GM23248 (cell line): ENCODE results near the gene PSME1. TPM values are rescaled to one million over a fixed set of nuclear protein-coding genes. Genes with fewer than 3 reads are reported as not detected.

Source experiments
- DNase-seq: peaks from one replicate; pipeline ENCODE4 v3.0.0-alpha.2; 2015
- H2AFZ ChIP-seq: fragments of 200-600 bp; sonication (generic); 2 replicates; pipeline ENCODE4 v1.6.1; 2016; ENCODE audit warnings: antibody characterized with exemption
- H3F3A ChIP-seq: fragments of 200-600 bp; sonication (generic); 2 replicates; pipeline ENCODE4 v1.6.1; 2016; ENCODE audit warnings: mild to moderate bottlenecking, antibody characterized with exemption, mixed run types; ENCODE audit not compliant: insufficient read depth
- H3K27ac ChIP-seq: fragments of 200-600 bp; sonication (generic); 2 replicates; pipeline ENCODE4 v1.5.1; 2016; ENCODE audit warnings: mild to moderate bottlenecking
- H3K27me3 ChIP-seq: fragments of 200-600 bp; sonication (generic); replicated peaks from 2 replicates; pipeline ENCODE4 v1.6.1; 2016; ENCODE audit warnings: mild to moderate bottlenecking; ENCODE audit not compliant: insufficient read depth
- H3K36me3 ChIP-seq: fragments of 200-600 bp; sonication (generic); 2 replicates; pipeline ENCODE4 v1.6.1; 2016; ENCODE audit warnings: low read depth, mild to moderate bottlenecking
- H3K4me1 ChIP-seq: fragments of 200-600 bp; sonication (generic); 2 replicates; pipeline ENCODE4 v1.6.1; 2016; ENCODE audit warnings: mild to moderate bottlenecking; ENCODE audit not compliant: insufficient read depth
- H3K4me2 ChIP-seq: fragments of 200-600 bp; sonication (generic); one replicate; pipeline ENCODE4 v1.6.1; 2016; ENCODE audit warnings: mild to moderate bottlenecking; ENCODE audit not compliant: unreplicated experiment
- H3K4me3 ChIP-seq: fragments of 200-600 bp; sonication (generic); 2 replicates; pipeline ENCODE4 v1.5.1; 2016; ENCODE audit warnings: mild to moderate bottlenecking
- H3K79me2 ChIP-seq: fragments of 200-600 bp; sonication (generic); 2 replicates; pipeline ENCODE4 v1.6.1; 2016; ENCODE audit warnings: mild to moderate bottlenecking; ENCODE audit not compliant: insufficient read depth
- H3K9ac ChIP-seq: fragments of 200-600 bp; sonication (generic); 2 replicates; pipeline ENCODE4 v1.6.1; 2016; ENCODE audit warnings: mild to moderate bottlenecking
- H3K9me2 ChIP-seq: fragments of 200-600 bp; sonication (generic); 2 replicates; pipeline ENCODE4 v1.6.1; 2016; ENCODE audit warnings: mixed run types, mild to moderate bottlenecking, moderate library complexity; ENCODE audit not compliant: insufficient read depth
- H3K9me3 ChIP-seq: fragments of 200-600 bp; sonication (generic); one replicate; pipeline ENCODE4 v1.6.1; 2017; ENCODE audit warnings: low read depth
- H4K20me1 ChIP-seq: fragments of 200-600 bp; sonication (generic); 2 replicates; pipeline ENCODE4 v1.6.0; 2016; ENCODE audit not compliant: insufficient read depth
- EZH2 ChIP-seq: fragments of 200-600 bp; sonication (generic); IDR thresholded peaks from 2 replicates; pipeline ENCODE4 v1.6.1; 2018; ENCODE audit warnings: antibody characterized with exemption, mild to moderate bottlenecking; ENCODE audit not compliant: insufficient read depth, poor library complexity, severe bottlenecking
- EZH2phosphoT487 ChIP-seq: fragments of 200-600 bp; sonication (generic); IDR thresholded peaks from 2 replicates; pipeline ENCODE4 v1.6.1; 2018; ENCODE audit warnings: antibody characterized with exemption, moderate library complexity, mild to moderate bottlenecking, low read depth; ENCODE audit not compliant: insufficient read depth
- WGBS, 2 experiments: methylation state at CpG; one replicate each; pipeline ENCODE4 v1.1.6; 2015 to 2017; ENCODE audit warnings: low lambda C conversion rate in 2 of 2, low coverage in 1 of 2; ENCODE audit errors: missing lambda C conversion rate in 2 of 2; 5-methylcytosine and 5-hydroxymethylcytosine counted together
- in situ Hi-C: fragments of 300-500 bp; cut with MboI; formaldehyde crosslinking; loops from 2 replicates; pipeline ENCODE4 v1.15.0; 2020
- polyA plus RNA-seq: library from polyadenylated mRNA; unstranded; fragments of >200 nt; fragmentation: Nextera tagmentation; extraction: Ambion mirVana; gene quantifications from 2 replicates; pipeline ENCODE4 v1.2.1, GENCODE V29; 2016
- total RNA-seq: library from RNA; depleted of rRNA; stranded (reverse); fragments of >200 nt; shearing (Covaris generic); gene quantifications from 2 replicates; pipeline ENCODE4 v1.2.3, GENCODE V29; 2014

Gene PSME1
- total and polyA plus RNA-seq, 2 experiments from 2014 or later = 58.9 to 144 TPM

DNA sequence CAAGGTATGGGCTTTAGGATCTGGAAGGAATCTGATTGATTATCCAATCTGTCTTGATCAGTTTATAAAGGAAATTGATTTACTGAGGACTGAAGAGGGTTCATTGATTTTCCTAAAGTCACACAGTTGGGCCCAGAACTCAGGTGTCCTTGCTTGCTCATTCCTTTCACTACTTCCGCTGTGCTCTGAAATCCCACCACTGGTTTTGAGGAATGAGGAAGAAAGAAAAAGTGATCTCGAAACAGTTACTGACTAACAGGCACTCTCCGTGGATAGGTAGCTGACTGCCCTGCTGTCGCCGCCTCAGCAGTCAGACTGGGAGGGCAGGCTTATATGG lies 5.6 kb upstream of the PSME1 start, which contains the start of gene FITM1:
TSS of gene FITM1 (plus strand) at position 280 of the 337 bp plus-strand sequence. CDS start 905 bp downstream, outside the sequence.
- Histone ChIP-seq H3K4me1 (no peaks in the 10 kb centered on the region; the same call in 1 of the 2 replicates), H3K9me3 (no peaks in the 10 kb centered on the region), H3K9me2 (no peaks in the 10 kb centered on the region), H3K79me2 (no peaks in the 10 kb centered on the region), H3K27ac (no peak within 1 kb of the TSS), H4K20me1 (no peaks in the 10 kb centered on the region), H3K27me3 (no peaks in the 10 kb centered on the region), H3K4me2 (no peak within 1 kb of the TSS), H3K9ac (no peak within 1 kb of the TSS), H3F3A (no peaks in the 10 kb centered on the region), H2AFZ (no peak within 1 kb of the TSS), H3K36me3 (no peaks in the 10 kb centered on the region), H3K4me3 (no peak within 1 kb of the TSS)
- in situ Hi-C loops = no loop called here
- 89% methylated on average over 5 of the region's 5 CpGs for WGBS, 2 experiments
- DNase-seq = no peak
- TF ChIP-seq EZH2phosphoT487 (no peak), EZH2 (no peak)

DNA sequence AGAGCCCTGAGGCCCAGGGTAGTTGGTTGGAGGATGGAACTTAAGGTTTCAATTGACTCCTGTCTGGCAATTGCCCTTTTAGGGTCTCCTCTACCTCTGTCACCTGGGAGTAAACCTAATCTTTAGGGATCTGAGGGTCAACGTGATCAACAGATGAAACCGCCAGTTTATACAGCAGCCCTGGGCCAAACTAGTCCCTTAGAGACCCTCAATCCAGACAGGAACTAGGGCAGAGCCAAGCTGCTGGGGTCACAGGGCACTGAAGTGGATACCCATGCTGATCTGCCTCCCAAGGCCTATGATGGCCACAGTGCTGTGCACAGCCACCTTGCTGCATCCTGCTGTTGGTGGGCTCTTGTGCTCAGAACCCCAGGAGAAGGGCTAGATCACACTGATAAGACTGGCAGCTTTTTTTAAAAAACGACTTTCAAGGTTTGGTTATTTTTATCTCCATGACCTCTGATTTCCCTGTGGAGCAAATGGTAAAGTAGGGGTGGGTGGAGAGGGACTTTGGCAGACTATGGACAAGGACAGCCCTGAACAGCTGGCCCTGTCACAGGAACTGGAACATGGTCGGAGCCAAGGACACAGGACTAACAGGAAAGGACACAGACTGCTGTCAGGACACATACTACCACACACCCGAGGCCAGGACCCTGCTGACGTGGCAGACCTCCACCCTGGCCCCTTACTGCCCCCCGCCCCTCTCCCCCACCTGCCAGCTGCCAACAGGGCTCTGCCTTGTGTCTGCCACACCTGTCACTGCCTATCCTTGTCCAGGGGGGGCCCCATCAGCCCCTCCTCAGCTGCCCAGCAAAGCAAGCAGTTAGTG lies 5.1 kb upstream of the PSME1 start:
- in situ Hi-C loops = no loop called here

DNA sequence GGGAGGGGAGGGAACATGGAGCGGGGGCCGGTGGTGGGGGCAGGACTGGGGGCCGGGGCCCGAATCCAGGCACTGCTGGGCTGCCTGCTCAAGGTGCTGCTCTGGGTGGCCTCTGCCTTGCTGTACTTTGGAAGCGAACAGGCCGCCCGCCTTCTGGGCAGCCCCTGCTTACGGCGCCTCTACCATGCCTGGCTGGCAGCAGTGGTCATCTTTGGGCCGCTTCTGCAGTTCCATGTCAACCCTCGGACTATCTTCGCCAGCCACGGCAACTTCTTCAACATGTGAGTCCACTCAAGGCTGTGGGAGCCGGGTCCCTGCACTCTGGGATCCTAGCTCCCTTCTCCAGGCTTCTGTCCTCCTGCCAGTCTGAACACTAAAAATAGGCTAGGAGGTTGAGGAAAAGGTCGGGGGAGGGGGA lies 4.4 kb upstream of the PSME1 start:
- Histone ChIP-seq H3K4me2 (no peak overlapping the region), H3K9me3 (no peaks in the 10 kb centered on the region), H3K36me3 (no peaks in the 10 kb centered on the region), H3K27me3 (no peaks in the 10 kb centered on the region), H3K27ac (no peak overlapping the region), H3K9me2 (no peaks in the 10 kb centered on the region), H4K20me1 (no peaks in the 10 kb centered on the region), H3K79me2 (peaks cover 6% of the 10 kb centered on the region; the same call in 1 of the 2 replicates), H2AFZ (no peak overlapping the region), H3F3A (no peaks in the 10 kb centered on the region), H3K9ac (no peak overlapping the region), H3K4me1 (no peaks in the 10 kb centered on the region; the same call in 1 of the 2 replicates), H3K4me3 (no peak overlapping the region)
- DNase-seq = no peak
- no peak for TF ChIP-seq EZH2
- TF ChIP-seq EZH2phosphoT487 = no peak
- 70 to 78% methylated on average over 11 to 15 of the region's 15 CpGs for WGBS, 2 experiments
- in situ Hi-C loops = no loop called here

More for the DNA sequence above, 5.1 kb upstream of the PSME1 start:
- DNase-seq = no peak
- H3K79me2 ChIP-seq = no peaks in the 10 kb centered on the region
- no peaks in the 10 kb centered on the region for H3K36me3 ChIP-seq
- no peak overlapping the region for H2AFZ ChIP-seq
- no peak overlapping the region for H3K4me3 ChIP-seq
- H3K27ac ChIP-seq = no peak overlapping the region
- no peaks in the 10 kb centered on the region for H4K20me1 ChIP-seq
- WGBS, 2 experiments = 51 to 54% methylated on average over 5 to 7 of the region's 7 CpGs
- H3F3A ChIP-seq = no peaks in the 10 kb centered on the region
- H3K4me1 ChIP-seq = no peaks in the 10 kb centered on the region; the same call in 1 of the 2 replicates
- H3K4me2 ChIP-seq = no peak overlapping the region
- no peaks in the 10 kb centered on the region for H3K9me3 ChIP-seq
- TF ChIP-seq EZH2phosphoT487 = no peak
- TF ChIP-seq EZH2 = no peak
- no peaks in the 10 kb centered on the region for H3K9me2 ChIP-seq
- H3K27me3 ChIP-seq = no peaks in the 10 kb centered on the region
- H3K9ac ChIP-seq = no peak overlapping the region

DNA sequence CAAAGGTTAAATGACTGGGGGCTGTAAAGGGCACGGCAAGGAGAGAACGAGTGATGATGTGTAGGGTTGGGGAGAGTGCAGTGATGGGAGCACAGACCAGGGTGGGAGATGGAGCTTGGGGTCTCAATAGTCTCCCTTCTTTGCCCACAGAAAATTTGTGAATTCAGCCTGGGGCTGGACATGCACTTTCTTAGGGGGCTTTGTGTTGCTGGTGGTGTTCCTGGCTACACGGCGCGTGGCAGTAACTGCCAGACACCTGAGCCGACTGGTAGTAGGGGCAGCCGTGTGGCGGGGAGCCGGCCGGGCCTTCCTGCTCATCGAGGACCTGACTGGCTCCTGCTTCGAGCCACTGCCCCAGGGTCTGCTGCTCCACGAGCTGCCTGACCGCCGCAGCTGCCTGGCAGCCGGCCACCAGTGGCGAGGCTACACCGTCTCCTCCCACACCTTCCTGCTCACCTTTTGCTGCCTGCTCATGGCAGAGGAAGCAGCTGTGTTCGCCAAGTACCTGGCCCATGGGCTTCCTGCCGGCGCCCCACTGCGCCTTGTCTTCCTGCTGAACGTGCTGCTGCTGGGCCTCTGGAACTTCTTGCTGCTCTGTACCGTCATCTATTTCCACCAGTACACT lies 3.8 kb upstream of the PSME1 start:
- Histone ChIP-seq H3K27me3 (no peaks in the 10 kb centered on the region), H3K4me1 (peaks cover 4% of the 10 kb centered on the region; the same call in 1 of the 2 replicates), H3K36me3 (no peaks in the 10 kb centered on the region), H3K9ac (no peak overlapping the region), H3K9me3 (no peaks in the 10 kb centered on the region), H3K79me2 (peaks cover 12% of the 10 kb centered on the region), H4K20me1 (no peaks in the 10 kb centered on the region), H3K4me2 (no peak overlapping the region), H2AFZ (no peak overlapping the region), H3F3A (no peaks in the 10 kb centered on the region), H3K27ac (no peak overlapping the region), H3K9me2 (no peaks in the 10 kb centered on the region), H3K4me3 (no peak overlapping the region)
- WGBS, 2 experiments = 92 to 93% methylated on average over 24 of the region's 24 CpGs
- no peak for DNase-seq
- in situ Hi-C loops = no loop called here
- TF ChIP-seq EZH2 = no peak
- no peak for TF ChIP-seq EZH2phosphoT487
